Measurements from ENCODE around the gene CCR5. TPM values are rescaled to one million over a fixed set of nuclear protein-coding genes. Genes with fewer than 3 reads are reported as not detected.

Gene CCR5
- total and polyA plus RNA-seq, 2 of the 8 experiments (the other 6 are each of a cell fraction or from before 2014, with no cell fraction given), result not detected

GRCh38 chr3:46354478-46354877 lies 16.3 kb upstream of the CCR5 start:
- no peak overlapping the region for H2AFZ ChIP-seq (ENCODE audit: low read length)
- TF ChIP-seq E2F6 (IDR thresholded peaks at IDR 0.05), result no peak
- TF ChIP-seq SP4 (IDR thresholded peaks at IDR 0.05; ENCODE audit: low read length), result no peak
- TF ChIP-seq ASH2L (IDR thresholded peaks at IDR 0.05; ENCODE audit: low read length), result no peak
- no peak for TF ChIP-seq TEAD4 (IDR thresholded peaks at IDR 0.05; ENCODE audit: low read depth, low read length)
- TF ChIP-seq CHD2 (IDR thresholded peaks at IDR 0.05; ENCODE audit: low read length), result no peak
- TF ChIP-seq SP2 (IDR thresholded peaks at IDR 0.05; ENCODE audit: low read length), result no peak
- TF ChIP-seq RFX5 (IDR thresholded peaks at IDR 0.05; ENCODE audit: borderline replicate concordance, low read depth, low read length), result no peak
- TF ChIP-seq CBX5 (IDR thresholded peaks at IDR 0.05; ENCODE audit: low read depth, low read length), result no peak
- TF ChIP-seq SAP30 (IDR thresholded peaks at IDR 0.05; ENCODE audit: insufficient read depth, insufficient replicate concordance, low read length), result no peak
- no peak for TF ChIP-seq RAD21 (IDR thresholded peaks at IDR 0.05 in 1 of 2, conservative IDR thresholded peaks at IDR 0.05 in 1 of 2; ENCODE audit: low read depth in 2 of 2, low read length in 2 of 2)
- no peaks in the 10 kb centered on the region for H3K23me2 ChIP-seq (ENCODE audit: low read depth, low read length)
- no peak overlapping the region for H4K8ac ChIP-seq (ENCODE audit: extremely low read depth, insufficient read depth, low read length)
- H2BK20ac ChIP-seq (ENCODE audit: low read length), result no peak overlapping the region
- H4K91ac ChIP-seq (replicated peaks; ENCODE audit: insufficient read length, low read length), result no peak overlapping the region
- no peaks in the 10 kb centered on the region; a peak in 1 of 7 replicates for H3K4me1 ChIP-seq (replicated peaks in 1 of 4; ENCODE audit: control insufficient read depth in 3 of 4, insufficient read depth in 4 of 4, low read length in 3 of 4)
- DNase-seq (ENCODE audit: low read depth in 1 of 2, low spot score in 2 of 2) (no peak), FAIRE-seq (no peak)
- no peak overlapping the region for H3K9ac ChIP-seq (replicated peaks in 1 of 4; ENCODE audit: extremely low read depth in 1 of 4, low read depth in 3 of 4, low read length in 3 of 4)
- no peaks in the 10 kb centered on the region for H3K9me3 ChIP-seq (ENCODE audit: insufficient read depth in 2 of 2, low read depth in 1 of 2, low read length in 1 of 2)
- no peak overlapping the region for H3K4ac ChIP-seq (replicated peaks; ENCODE audit: insufficient read length, low read depth, low read length)
- H3K79me2 ChIP-seq (ENCODE audit: control insufficient read depth in 1 of 2, insufficient read depth in 2 of 2, low read length in 2 of 2), result no peaks in the 10 kb centered on the region
- H3K56ac ChIP-seq (replicated peaks; ENCODE audit: insufficient read length, low read depth, low read length), result no peak overlapping the region
- no peaks in the 10 kb centered on the region for H3K79me1 ChIP-seq (ENCODE audit: low read depth, low read length)
- H2BK12ac ChIP-seq (ENCODE audit: low read depth, low read length), result no peak overlapping the region
- H3K23ac ChIP-seq (ENCODE audit: insufficient read length), result no peak overlapping the region
- H2BK15ac ChIP-seq (ENCODE audit: low read length), result no peak overlapping the region
- no peak overlapping the region for H2BK5ac ChIP-seq (ENCODE audit: low read depth, low read length)
- H4K5ac ChIP-seq (ENCODE audit: insufficient read length, low read depth, low read length), result no peak overlapping the region
- H3K4me3 ChIP-seq (ENCODE audit: extremely low read depth in 1 of 4, insufficient read depth in 2 of 4, low read depth in 3 of 4, low read length in 4 of 4), result no peak overlapping the region
- H3K36me3 ChIP-seq (ENCODE audit: control insufficient read depth in 2 of 4, insufficient read depth in 4 of 4, low read length in 3 of 4), result no peaks in the 10 kb centered on the region
- H4K20me1 ChIP-seq (replicated peaks in 1 of 2; ENCODE audit: control insufficient read depth in 1 of 2, insufficient read depth in 2 of 2, low read length in 2 of 2), result no peaks in the 10 kb centered on the region
- H3K18ac ChIP-seq (ENCODE audit: extremely low read depth, low read length), result no peak overlapping the region
- no peak overlapping the region for H3K27ac ChIP-seq (ENCODE audit: low read depth, low read length)
- POLR2A ChIA-PET (ENCODE audit: partially characterized antibody), result no interaction called here
- H3K27me3 ChIP-seq (replicated peaks in 1 of 4; ENCODE audit: control insufficient read depth in 3 of 4, extremely low read depth in 1 of 4, insufficient read depth in 3 of 4, low read length in 3 of 4), result no peaks in the 10 kb centered on the region
- H3K4me2 ChIP-seq (ENCODE audit: insufficient read depth in 1 of 2, low read depth in 2 of 2, low read length in 2 of 2), result no peak overlapping the region
- H2AK5ac ChIP-seq (ENCODE audit: low read depth, low read length), result no peak overlapping the region
- no peak overlapping the region for H3K14ac ChIP-seq (ENCODE audit: insufficient read length)
- H2BK120ac ChIP-seq (replicated peaks; ENCODE audit: low read depth, low read length), result no peak overlapping the region
- 80% methylated on average over 1 of the region's 1 CpG; no CpG with 5 or more reads in 1 of the 2 experiments for WGBS, 2 experiments (ENCODE audit: extremely low coverage in 1 of 2, insufficient coverage in 1 of 2, insufficient read length in 1 of 2, insufficient replicate concordance in 2 of 2, low coverage in 1 of 2, low lambda C conversion rate in 2 of 2, missing lambda C conversion rate in 1 of 2)
- CTCF ChIA-PET (ENCODE audit: partially characterized antibody), result interaction anchor here (0.6 to 1.4 kb wide), 4 partner anchors 13 to 811 kb away, joined by 3 to 5 read pairs (median 4); no protein-coding TSS in a partner anchor
